Measurements from ENCODE around the gene CETN2. TPM values are rescaled to one million over a fixed set of nuclear protein-coding genes. Genes with fewer than 3 reads are reported as not detected.

The CETN2 gene
- total RNA-seq, 1 experiment from 2014 or later = 24.6 TPM

DNA sequence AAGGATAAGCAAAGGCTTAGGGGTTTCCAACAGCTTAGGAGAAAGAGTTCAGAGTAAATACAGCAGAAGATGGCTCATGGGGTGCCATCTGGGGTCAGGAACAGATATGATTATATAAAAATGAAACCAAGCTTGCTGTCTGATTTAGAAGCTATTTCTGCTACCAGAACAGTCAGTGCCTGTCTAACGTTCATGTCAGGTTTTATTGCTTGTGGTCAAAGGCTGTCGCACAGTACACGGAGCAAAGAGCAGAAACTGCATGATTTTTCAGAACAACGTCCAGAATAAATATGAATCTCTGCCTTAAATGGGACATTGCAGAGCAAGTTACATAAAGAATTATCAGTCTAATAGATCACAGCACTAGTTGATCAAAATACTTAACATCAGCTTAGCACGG is 17.4 kb downstream of the CETN2 start:
- H2AFZ ChIP-seq (ENCODE audit: low read length) = no peak overlapping the region
- H3K23ac ChIP-seq (ENCODE audit: insufficient read length, low read depth, low read length) = no peak overlapping the region
- H3K4me2 ChIP-seq (ENCODE audit: insufficient read depth, insufficient read length, low read length) = no peak overlapping the region
- no peak overlapping the region for H2BK5ac ChIP-seq (ENCODE audit: insufficient read length, low read length)
- H4K5ac ChIP-seq (ENCODE audit: insufficient read length, low read depth, low read length) = no peak overlapping the region
- no peak overlapping the region for H3T11ph ChIP-seq (ENCODE audit: low read length)
- H3K79me2 ChIP-seq (ENCODE audit: insufficient read depth, low read length) = no peaks in the 10 kb centered on the region
- H3K9me3 ChIP-seq (ENCODE audit: control insufficient read depth, low read depth, low read length) = peaks cover 39% of the 10 kb centered on the region
- H3K27me3 Mint-ChIP-seq (ENCODE audit: low read depth) = peaks cover 10% of the 10 kb centered on the region
- no CpG with 5 or more reads among the region's 5 CpGs for WGBS (ENCODE audit: extremely low coverage, insufficient read length, low lambda C conversion rate)
- peaks cover 6 to 8% of the 10 kb centered on the region in 2 experiments for H3K4me1 Mint-ChIP-seq
- H3K36me3 Mint-ChIP-seq (ENCODE audit: insufficient read depth in 1 of 3, low read depth in 3 of 3) = peaks cover 0 to 2% (median 0%) of the 10 kb centered on the region in 3 experiments; a peak in 2 of 7 replicates
- H2BK12ac ChIP-seq (ENCODE audit: insufficient read length, low read depth, low read length) = no peak overlapping the region
- no peak overlapping the region for H3K27ac Mint-ChIP-seq
- no peaks in the 10 kb centered on the region for H4K20me1 ChIP-seq (ENCODE audit: control insufficient read depth, insufficient read depth, insufficient read length)
- no peak overlapping the region for H4K8ac ChIP-seq (replicated peaks; ENCODE audit: insufficient read length, low read depth, low read length)
- H3K4me1 ChIP-seq (ENCODE audit: insufficient read depth, low read length) = no peaks in the 10 kb centered on the region
- DNase-seq = no peak
- TF ChIP-seq, protein P1, sequence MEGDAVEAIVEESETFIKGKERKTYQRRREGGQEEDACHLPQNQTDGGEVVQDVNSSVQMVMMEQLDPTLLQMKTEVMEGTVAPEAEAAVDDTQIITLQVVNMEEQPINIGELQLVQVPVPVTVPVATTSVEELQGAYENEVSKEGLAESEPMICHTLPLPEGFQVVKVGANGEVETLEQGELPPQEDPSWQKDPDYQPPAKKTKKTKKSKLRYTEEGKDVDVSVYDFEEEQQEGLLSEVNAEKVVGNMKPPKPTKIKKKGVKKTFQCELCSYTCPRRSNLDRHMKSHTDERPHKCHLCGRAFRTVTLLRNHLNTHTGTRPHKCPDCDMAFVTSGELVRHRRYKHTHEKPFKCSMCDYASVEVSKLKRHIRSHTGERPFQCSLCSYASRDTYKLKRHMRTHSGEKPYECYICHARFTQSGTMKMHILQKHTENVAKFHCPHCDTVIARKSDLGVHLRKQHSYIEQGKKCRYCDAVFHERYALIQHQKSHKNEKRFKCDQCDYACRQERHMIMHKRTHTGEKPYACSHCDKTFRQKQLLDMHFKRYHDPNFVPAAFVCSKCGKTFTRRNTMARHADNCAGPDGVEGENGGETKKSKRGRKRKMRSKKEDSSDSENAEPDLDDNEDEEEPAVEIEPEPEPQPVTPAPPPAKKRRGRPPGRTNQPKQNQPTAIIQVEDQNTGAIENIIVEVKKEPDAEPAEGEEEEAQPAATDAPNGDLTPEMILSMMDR (conservative IDR thresholded peaks at IDR 0.05) = no peak
- H3K4me3 Mint-ChIP-seq = no peak overlapping the region
- H3K79me1 ChIP-seq (ENCODE audit: insufficient read depth, low read depth, low read length, poor library complexity, severe bottlenecking) = no peaks in the 10 kb centered on the region
- no peak overlapping the region for H2BK20ac ChIP-seq (ENCODE audit: low read depth, low read length, poor library complexity, severe bottlenecking)
- H3K9me3 Mint-ChIP-seq = peaks cover 70 to 73% of the 10 kb centered on the region in 2 experiments
- H3K23me2 ChIP-seq (ENCODE audit: insufficient read length, low read depth, low read length, poor library complexity, severe bottlenecking) = no peaks in the 10 kb centered on the region
- no peak overlapping the region for H3K4ac ChIP-seq (ENCODE audit: low read depth, low read length)
- no peak overlapping the region for H3K27ac ChIP-seq (ENCODE audit: insufficient read length, low read depth, low read length)
- H3K27me3 ChIP-seq (ENCODE audit: insufficient read depth, low read length) = no peaks in the 10 kb centered on the region
- H3K56ac ChIP-seq (ENCODE audit: insufficient read length, low read depth, low read length) = no peak overlapping the region
- no peak overlapping the region for H2BK120ac ChIP-seq (ENCODE audit: low read depth, low read length, poor library complexity, severe bottlenecking)
- no peak overlapping the region for H3K14ac ChIP-seq (ENCODE audit: insufficient read depth, low read length)
- no peak overlapping the region for H3K9ac ChIP-seq (ENCODE audit: extremely low read depth, insufficient read length, low read length)
- no peak overlapping the region for H4K91ac ChIP-seq (ENCODE audit: insufficient read length, low read depth, low read length)
- no peak overlapping the region for H3K18ac ChIP-seq (ENCODE audit: insufficient read length, low read depth, low read length)
- H2BK15ac ChIP-seq (ENCODE audit: low read depth, low read length) = no peak overlapping the region
- H2AK5ac ChIP-seq (ENCODE audit: insufficient read length, low read length) = no peak overlapping the region
